ENCODE data around the gene ZGLP1.
A peak's percentile ranks its signal among the peaks of the same experiment; 100 is the strongest.

The ZGLP1 gene

GRCh38 chr19:10277795-10278589 is 31.6 kb downstream of the ZGLP1 start:
- Histone ChIP-seq H3K27ac (no peak overlapping the region), H3K27me3 (ENCODE audit: insufficient read depth, low read depth, severe bottlenecking) (no peaks in the 10 kb centered on the region), H3K9me3 (ENCODE audit: severe bottlenecking) (no peaks in the 10 kb centered on the region), H3K36me3 (no peaks in the 10 kb centered on the region), H3K4me3 (ENCODE audit: low read depth, low read length) (no peak overlapping the region)
- no peak for DNase-seq
- no peak for TF ChIP-seq CTCF (IDR thresholded peaks at IDR 0.05; ENCODE audit: low read depth, low read length)

- no peak for DNase-seq
- Histone ChIP-seq H3K9me3 (ENCODE audit: severe bottlenecking) (no peaks in the 10 kb centered on the region), H3K27me3 (ENCODE audit: insufficient read depth, low read depth, severe bottlenecking) (peaks cover 7% of the 10 kb centered on the region), H3K4me3 (ENCODE audit: low read depth, low read length) (no peak overlapping the region), H3K36me3 (no peaks in the 10 kb centered on the region), H3K27ac (no peak overlapping the region)
- TF ChIP-seq CTCF (IDR thresholded peaks at IDR 0.05; ENCODE audit: low read depth, low read length): no peak
Measured at GRCh38 chr19:10274589-10274988, 35.0 kb downstream of the ZGLP1 start.

- H3K4me3 ChIP-seq (ENCODE audit: low read depth, low read length): no peak overlapping the region
Measured at GRCh38 chr19:10271543-10272086, 38.0 kb downstream of the ZGLP1 start.

GRCh38 chr19:10270616-10271394 is 38.8 kb downstream of the ZGLP1 start, which contains the start of gene ICAM1:
TSS of gene ICAM1 (plus strand) at chr19:10271120. CDS start at chr19:10271160, 40 bp downstream.
- Histone ChIP-seq H3K27me3 (ENCODE audit: insufficient read depth, low read depth, severe bottlenecking) (peaks cover 7% of the 10 kb centered on the region), H3K9me3 (ENCODE audit: severe bottlenecking) (no peaks in the 10 kb centered on the region), H3K4me3 (ENCODE audit: low read depth, low read length) (peak within 1 kb of the TSS; percentile 48), H3K36me3 (no peaks in the 10 kb centered on the region), H3K27ac (no peak within 1 kb of the TSS)
- DNase-seq: peak; percentile 43
- no peak for TF ChIP-seq CTCF (IDR thresholded peaks at IDR 0.05; ENCODE audit: low read depth, low read length)

More at GRCh38 chr19:10271543-10272086, 38.0 kb downstream of the ZGLP1 start:
- DNase-seq: no peak
- Histone ChIP-seq H3K36me3 (no peaks in the 10 kb centered on the region), H3K9me3 (ENCODE audit: severe bottlenecking) (no peaks in the 10 kb centered on the region), H3K27me3 (ENCODE audit: insufficient read depth, low read depth, severe bottlenecking) (peaks cover 7% of the 10 kb centered on the region), H3K27ac (no peak overlapping the region)
- no peak for TF ChIP-seq CTCF (IDR thresholded peaks at IDR 0.05; ENCODE audit: low read depth, low read length)

GRCh38 chr19:10270180-10270615 is 39.4 kb downstream of the ZGLP1 start:
- no peak for DNase-seq
- H3K27ac ChIP-seq: no peak overlapping the region
- peak overlapping the region; percentile 48 for H3K4me3 ChIP-seq (ENCODE audit: low read depth, low read length)
- no peak for TF ChIP-seq CTCF (IDR thresholded peaks at IDR 0.05; ENCODE audit: low read depth, low read length)
- H3K9me3 ChIP-seq (ENCODE audit: severe bottlenecking): no peaks in the 10 kb centered on the region
- H3K36me3 ChIP-seq: no peaks in the 10 kb centered on the region
- peaks cover 7% of the 10 kb centered on the region for H3K27me3 ChIP-seq (ENCODE audit: insufficient read depth, low read depth, severe bottlenecking)
